ENCODE measurements around the gene PPP1R36.
"Not testable (repeated sequence)": the region's sequence is repeated elsewhere in the genome, so short reads cannot be mapped to it uniquely, and the experiment has no call there.

PPP1R36 gene

DNA sequence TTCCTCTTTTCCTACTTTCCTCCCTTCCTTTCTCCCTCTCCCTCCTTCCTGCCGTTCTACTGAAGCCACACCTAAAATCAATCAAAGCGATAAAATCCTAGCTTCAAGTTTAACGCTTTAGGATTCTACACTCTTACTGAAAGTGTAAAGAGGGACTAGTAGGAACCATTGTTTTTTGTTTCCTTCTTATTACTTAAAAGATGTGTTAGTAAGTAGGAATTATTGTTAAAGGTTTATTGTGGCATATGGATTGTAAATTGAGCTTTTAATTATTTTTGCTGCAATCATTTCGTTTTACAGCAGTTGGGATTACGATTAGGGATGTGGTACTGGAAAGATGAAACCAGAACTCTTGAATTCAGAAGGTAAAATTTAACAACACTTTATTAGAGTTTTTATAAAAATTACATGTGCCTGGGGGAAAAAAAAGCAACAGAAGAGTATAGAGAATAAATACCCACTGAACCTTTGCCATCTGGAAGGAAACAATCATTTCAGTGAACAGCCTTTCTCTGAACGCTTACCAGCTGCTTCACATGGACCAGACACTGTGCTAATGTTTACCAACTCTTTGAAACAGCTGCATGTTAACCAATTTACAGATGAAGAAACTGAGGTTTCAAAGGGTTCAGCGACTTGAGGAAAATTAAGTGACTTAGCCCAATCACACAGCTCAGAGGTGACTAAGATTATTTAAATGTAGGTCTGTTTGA lies 1.0 kb downstream of the PPP1R36 start:
- no peak for TF ChIP-seq CTCF (IDR thresholded peaks at IDR 0.05; ENCODE audit: low read depth, low read length)
- no peak for DNase-seq (ENCODE audit: low read depth, low spot score)
- in situ Hi-C loops (cut with HindIII; ENCODE audit: low sequenced_read_pairs), result no loop called here
- H3K4me3 ChIP-seq (ENCODE audit: low read depth, low read length), result no peak overlapping the region

DNA sequence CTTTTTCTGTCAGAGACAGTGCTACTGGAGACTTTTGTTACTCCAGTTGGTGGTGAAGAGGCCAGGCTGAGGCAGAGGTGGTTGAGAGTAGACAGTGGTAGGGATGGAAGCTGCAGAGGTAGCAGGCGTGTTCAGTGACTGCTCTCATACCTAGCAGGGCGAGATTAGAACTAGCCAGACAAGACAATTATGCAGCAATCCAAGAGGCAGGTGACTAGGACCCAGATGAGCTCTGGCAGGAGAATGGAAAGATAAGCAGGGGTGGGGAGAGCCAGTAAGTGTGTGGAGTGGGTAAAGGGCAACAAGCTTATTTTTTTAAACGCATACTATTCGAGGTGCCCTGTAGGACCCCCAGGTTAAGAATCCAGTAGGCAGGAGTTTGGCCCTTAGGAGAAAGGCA lies 4.8 kb downstream of the PPP1R36 start:
- in situ Hi-C loops (cut with HindIII; ENCODE audit: low sequenced_read_pairs), result no loop called here
- no peak for DNase-seq (ENCODE audit: low read depth, low spot score)
- no peak for TF ChIP-seq CTCF (IDR thresholded peaks at IDR 0.05; ENCODE audit: low read depth, low read length)
- no peak overlapping the region for H3K4me3 ChIP-seq (ENCODE audit: low read depth, low read length)

GRCh38 chr14:64556526-64556925 lies 6.8 kb downstream of the PPP1R36 start:
- H3K4me3 ChIP-seq (ENCODE audit: low read depth, low read length), result no peak overlapping the region
- no peak for DNase-seq (ENCODE audit: low read depth, low spot score)
- in situ Hi-C loops (cut with HindIII; ENCODE audit: low sequenced_read_pairs), result no loop called here
- no peak for TF ChIP-seq CTCF (IDR thresholded peaks at IDR 0.05; ENCODE audit: low read depth, low read length)

DNA sequence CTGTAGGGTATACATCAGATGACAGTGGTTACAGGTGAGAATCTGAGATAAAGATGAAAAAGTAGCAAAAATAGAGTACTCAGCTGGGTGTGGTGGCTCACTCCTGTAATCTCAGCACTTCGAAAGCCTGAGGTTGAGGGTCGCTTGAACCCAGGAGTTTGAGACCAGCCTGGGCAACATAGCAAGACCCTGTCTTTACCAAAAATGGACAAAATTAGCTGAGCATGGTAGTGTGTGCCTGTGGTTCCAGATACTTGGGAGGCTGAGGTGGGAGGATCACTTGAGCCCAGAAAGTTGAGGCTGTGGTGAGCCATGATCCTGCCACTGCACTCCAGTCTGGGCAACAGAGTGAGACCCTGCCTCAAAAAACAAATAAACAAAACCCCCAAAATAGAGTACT lies 8.5 kb downstream of the PPP1R36 start:
- in situ Hi-C loops (cut with HindIII; ENCODE audit: low sequenced_read_pairs); H3K4me3 ChIP-seq (ENCODE audit: low read depth, low read length); DNase-seq (ENCODE audit: low read depth, low spot score): not testable (repeated sequence)

DNA sequence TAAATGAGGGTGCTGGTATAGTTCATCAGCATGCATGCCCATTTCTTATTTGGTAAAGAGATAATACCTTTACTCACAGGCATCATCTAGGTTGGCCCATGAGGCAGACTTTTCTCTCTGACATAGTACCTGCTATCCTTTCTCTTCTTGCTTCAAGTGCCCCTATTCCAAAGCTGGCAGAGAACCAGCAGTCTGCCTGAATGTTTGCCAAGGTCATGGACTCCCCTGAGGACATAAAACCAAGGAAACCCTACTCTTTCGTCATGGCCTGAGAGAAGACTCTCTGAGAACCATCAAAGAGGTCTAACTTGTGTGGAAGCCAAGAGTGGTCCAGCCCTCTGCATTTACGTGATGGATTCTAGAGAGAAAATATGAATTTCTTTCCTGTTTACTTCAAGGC lies 11.9 kb downstream of the PPP1R36 start:
- H3K4me3 ChIP-seq (ENCODE audit: low read depth, low read length), result no peak overlapping the region
- no peak for DNase-seq (ENCODE audit: low read depth, low spot score)
- in situ Hi-C loops (cut with HindIII; ENCODE audit: low sequenced_read_pairs), result no loop called here
- no peak for TF ChIP-seq CTCF (IDR thresholded peaks at IDR 0.05; ENCODE audit: low read depth, low read length)

GRCh38 chr14:64562436-64562835 lies 12.7 kb downstream of the PPP1R36 start:
- no peak for TF ChIP-seq CTCF (IDR thresholded peaks at IDR 0.05; ENCODE audit: low read depth, low read length)
- no peak overlapping the region for H3K4me3 ChIP-seq (ENCODE audit: low read depth, low read length)
- no peak for DNase-seq (ENCODE audit: low read depth, low spot score)
- in situ Hi-C loops (cut with HindIII; ENCODE audit: low sequenced_read_pairs), result no loop called here

- in situ Hi-C loops (cut with HindIII; ENCODE audit: low sequenced_read_pairs), result no loop called here
- no peak for TF ChIP-seq CTCF (IDR thresholded peaks at IDR 0.05; ENCODE audit: low read depth, low read length)
- DNase-seq (ENCODE audit: low read depth, low spot score), result no peak
- H3K4me3 ChIP-seq (ENCODE audit: low read depth, low read length), result no peak overlapping the region
Measured at GRCh38 chr14:64563696-64564095, 13.9 kb downstream of the PPP1R36 start.

All from astrocyte of the spinal cord (primary cell).